CD14-positive monocyte (primary cell): Measurements from ENCODE around the gene CEP162. TPM values are rescaled to one million over a fixed set of nuclear protein-coding genes. Genes with fewer than 3 reads are reported as not detected.
"Not testable (repeated sequence)": the region's sequence is repeated elsewhere in the genome, so short reads cannot be mapped to it uniquely, and the experiment has no call there.

Source experiments
- DNase-seq, 3 donors: peaks; one replicate each; pipeline ENCODE4 v3.0.0-alpha.2; 2011 to 2022
- H2AFZ ChIP-seq: 2 replicates; pipeline ENCODE4 v1.6.0; 2012; ENCODE audit warnings: mild to moderate bottlenecking, low read depth, low read length, inconsistent platforms; ENCODE audit not compliant: insufficient read depth, poor library complexity, severe bottlenecking
- H3K27ac ChIP-seq, 2 donors: 1 replicate in 1 of 2; 2 replicates in 1 of 2; pipeline ENCODE4 v1.5.1; 2012 to 2013; ENCODE audit warnings: low read length in 2 of 2, control low read depth in 1 of 2, inconsistent platforms in 1 of 2, low read depth in 1 of 2, mild to moderate bottlenecking in 1 of 2
- H3K27me3 ChIP-seq, 2 donors: one replicate each; pipeline versions ENCODE4 v1.6.0 to v1.6.1; 2011 to 2013; ENCODE audit warnings: low read length in 2 of 2; ENCODE audit not compliant: control insufficient read depth in 2 of 2, insufficient read depth in 2 of 2
- H3K36me3 ChIP-seq, 2 donors: replicated peaks in 1 of 2; 1 replicate in 1 of 2; 2 replicates in 1 of 2; pipeline versions ENCODE4 v1.5.1 to v1.6.1; 2012 to 2013; ENCODE audit warnings: low read length in 2 of 2, control low read depth in 1 of 2, inconsistent platforms in 1 of 2, mild to moderate bottlenecking in 1 of 2; ENCODE audit not compliant: insufficient read depth in 2 of 2, control insufficient read depth in 1 of 2
- H3K4me1 ChIP-seq, 2 donors: 1 replicate in 1 of 2; 2 replicates in 1 of 2; pipeline versions ENCODE4 v1.5.1 to v1.6.1; 2012 to 2013; ENCODE audit warnings: low read length in 2 of 2, control low read depth in 1 of 2, inconsistent platforms in 1 of 2, mild to moderate bottlenecking in 1 of 2, moderate library complexity in 1 of 2; ENCODE audit not compliant: insufficient read depth in 2 of 2, control insufficient read depth in 1 of 2
- H3K4me2 ChIP-seq: replicated peaks from 2 replicates; pipeline ENCODE3; 2012; ENCODE audit warnings: low read length, moderate library complexity, mild to moderate bottlenecking; ENCODE audit not compliant: poor library complexity, severe bottlenecking; ENCODE audit errors: extremely low read depth
- H3K4me3 ChIP-seq, 3 experiments: fragments of 200-600 bp in 1 of 3; sonication (generic) in 1 of 3; replicated peaks in 1 of 3; 1 replicate in 2 of 3; 2 replicates in 1 of 3; pipeline ENCODE4 v1.5.1; 2011 to 2013; ENCODE audit warnings: low read length in 3 of 3, mild to moderate bottlenecking in 3 of 3, control low read depth in 2 of 3, low read depth in 2 of 3, inconsistent platforms in 1 of 3, moderate library complexity in 1 of 3
- H3K79me2 ChIP-seq: 2 replicates; pipeline ENCODE4 v1.6.0; 2012; ENCODE audit warnings: mild to moderate bottlenecking, control low read depth, inconsistent platforms, low read length, moderate library complexity; ENCODE audit not compliant: insufficient read depth
- H3K9ac ChIP-seq: 2 replicates; pipeline ENCODE4 v1.6.0; 2017; ENCODE audit warnings: low read length, mild to moderate bottlenecking; ENCODE audit not compliant: insufficient read depth, poor library complexity, severe bottlenecking
- H3K9me3 ChIP-seq, 2 donors: replicated peaks in 1 of 2; 1 replicate in 1 of 2; 2 replicates in 1 of 2; pipeline versions ENCODE4 v1.5.1 to v1.6.1; 2012 to 2013; ENCODE audit warnings: low read length in 2 of 2, control low read depth in 1 of 2; ENCODE audit not compliant: control insufficient read depth in 1 of 2, insufficient read depth in 1 of 2
- H4K20me1 ChIP-seq: 2 replicates; pipeline ENCODE4 v1.6.0; 2012; ENCODE audit warnings: mild to moderate bottlenecking, low read length, control low read depth, moderate library complexity; ENCODE audit not compliant: insufficient read depth
- H3K27ac Mint-ChIP-seq, 7 donors: one replicate each; pipeline ENCODE4 v1.8.0; 2020; ENCODE audit warnings: mild to moderate bottlenecking in 7 of 7, mixed read lengths in 7 of 7, moderate library complexity in 6 of 7, inconsistent platforms in 2 of 7
- H3K27me3 Mint-ChIP-seq, 3 donors: one replicate each; pipeline ENCODE4 v1.8.0; 2021 to 2022; ENCODE audit warnings: low read depth in 3 of 3, mild to moderate bottlenecking in 3 of 3, mixed read lengths in 3 of 3, moderate library complexity in 3 of 3, inconsistent platforms in 1 of 3
- H3K36me3 Mint-ChIP-seq, 2 donors: one replicate each; pipeline ENCODE4 v1.8.0; 2020; ENCODE audit warnings: mixed read lengths in 2 of 2, inconsistent platforms in 1 of 2, mild to moderate bottlenecking in 1 of 2
- H3K4me1 Mint-ChIP-seq: one replicate; pipeline ENCODE4 v1.8.0; 2020; ENCODE audit warnings: mild to moderate bottlenecking, mixed read lengths
- H3K4me3 Mint-ChIP-seq, 2 donors: one replicate each; pipeline ENCODE4 v1.8.0; 2020; ENCODE audit warnings: mild to moderate bottlenecking in 2 of 2, mixed read lengths in 2 of 2, moderate library complexity in 1 of 2
- H3K9me3 Mint-ChIP-seq, 7 donors: one replicate each; pipeline ENCODE4 v1.8.0; 2020 to 2022; ENCODE audit warnings: mixed read lengths in 7 of 7, mild to moderate bottlenecking in 6 of 7, moderate library complexity in 6 of 7, inconsistent platforms in 2 of 7
- CTCF ChIP-seq: fragments of 200-600 bp; IDR thresholded peaks from one replicate; pipeline ENCODE4 v1.8.0; 2022; ENCODE audit warnings: antibody characterized with exemption, mild to moderate bottlenecking
- WGBS: methylation state at CpG from one replicate; pipeline ENCODE4 v1.1.5; 2013; ENCODE audit warnings: missing lambda C conversion rate; ENCODE audit not compliant: insufficient coverage; 5-methylcytosine and 5-hydroxymethylcytosine counted together
- intact Hi-C, 2 donors: fragments of 100-400 bp; cut with micrococcal nuclease; formaldehyde crosslinking; loops; one replicate each; pipeline versions ENCODE4 v1.15.0 to v1.15.1; 2023
- polyA plus RNA-seq, 3 donors: library from polyadenylated mRNA; depleted of rRNA in 1 of 3; unstranded in 2 of 3; stranded (reverse) in 1 of 3; fragments of 300-500 nt in 2 of 3; fragments of >200 nt in 1 of 3; fragmentation: Illumina TruSeq in 2 of 3; gene quantifications; 1 replicate in 2 of 3; 2 replicates in 1 of 3; pipeline ENCODE4 v1.2.3, GENCODE V29; 2012 to 2021

Gene CEP162
- polyA plus RNA-seq, 3 donors = 1.5 to 2.7 (median 1.6) TPM

DNA sequence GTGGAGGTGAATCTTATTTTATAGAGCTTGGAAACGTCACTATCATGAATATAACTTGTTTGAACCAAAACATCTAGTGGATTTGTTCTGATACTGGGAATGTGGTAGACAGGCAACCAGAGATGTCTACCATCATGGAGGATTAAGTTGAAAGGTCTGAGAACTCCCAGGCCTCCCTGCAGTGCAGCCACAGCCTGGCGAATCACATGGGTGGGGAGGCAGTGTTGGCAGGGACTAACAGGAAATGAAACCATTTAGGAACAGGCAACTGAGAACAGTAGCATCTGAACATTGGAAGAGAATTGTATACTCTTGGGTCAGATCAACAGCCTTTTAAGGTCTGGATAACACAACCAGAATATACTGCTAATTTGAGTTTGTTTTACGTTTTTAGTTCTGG lies 22.3 kb upstream of the CEP162 start:
- H3K27ac Mint-ChIP-seq = no peak overlapping the region
- 33% methylated on average over 1 of the region's 3 CpGs for WGBS

DNA sequence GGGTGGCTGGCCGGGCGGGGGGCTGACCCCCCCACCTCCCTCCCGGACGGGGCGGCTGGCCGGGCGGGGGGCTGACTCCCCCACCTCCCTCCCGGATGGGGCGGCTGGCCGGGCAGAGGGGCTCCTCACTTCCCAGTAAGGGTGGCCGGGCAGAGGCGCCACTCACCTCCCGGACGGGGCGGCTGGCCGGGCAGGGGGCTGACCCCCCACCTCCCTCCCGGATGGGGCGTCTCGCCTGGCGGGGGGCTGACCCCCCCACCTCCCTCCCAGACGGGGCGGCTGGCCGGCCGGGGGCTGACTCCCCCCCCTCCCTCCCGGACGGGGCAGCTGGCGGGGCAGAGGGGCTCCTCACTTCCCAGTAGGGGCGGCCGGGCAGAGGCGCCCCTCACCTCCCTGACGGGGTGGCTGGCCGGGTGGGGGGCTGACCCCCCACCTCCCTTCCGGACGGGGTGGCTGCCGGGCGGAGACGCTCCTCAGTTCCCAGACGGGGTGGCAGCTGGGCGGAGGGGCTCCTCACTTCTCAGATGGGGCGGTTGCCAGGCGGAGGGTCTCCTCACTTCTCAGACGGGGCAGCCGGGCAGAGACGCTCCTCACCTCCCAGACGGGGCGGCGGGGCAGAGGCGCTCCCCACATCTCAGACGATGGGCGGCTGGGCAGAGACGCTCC lies 17.1 kb upstream of the CEP162 start:
- H3K27ac Mint-ChIP-seq, H3K4me3 Mint-ChIP-seq, DNase-seq, H3K4me2 ChIP-seq, H3K4me1 ChIP-seq, H3K36me3 Mint-ChIP-seq, H3K9ac ChIP-seq, H3K9me3 ChIP-seq, H3K9me3 Mint-ChIP-seq, H3K4me3 ChIP-seq, H3K4me1 Mint-ChIP-seq, H3K36me3 ChIP-seq, H2AFZ ChIP-seq, H3K27me3 Mint-ChIP-seq, H3K27me3 ChIP-seq, H3K79me2 ChIP-seq, H3K27ac ChIP-seq, intact Hi-C loops, H4K20me1 ChIP-seq: not testable (repeated sequence)
- 98% methylated on average over 12 of the region's 51 CpGs for WGBS

More for the DNA sequence above, 22.3 kb upstream of the CEP162 start:
- Mint-ChIP-seq H3K4me1 (peaks cover 4% of the 10 kb centered on the region), H3K4me3 (no peak overlapping the region), H3K27me3 (peaks cover 0 to 7% (median 2%) of the 10 kb centered on the region in 3 donors), H3K36me3 (no peaks in the 10 kb centered on the region), H3K9me3 (peaks cover 0 to 5% (median 3%) of the 10 kb centered on the region in 7 donors)
- no peaks in the 10 kb centered on the region for H4K20me1 ChIP-seq
- H3K79me2 ChIP-seq = no peaks in the 10 kb centered on the region
- DNase-seq = no peak
- intact Hi-C loops = no loop called here
- no peak for TF ChIP-seq CTCF
- H3K27me3 ChIP-seq = no peaks in the 10 kb centered on the region
- H3K4me3 ChIP-seq = no peak overlapping the region
- no peak overlapping the region for H2AFZ ChIP-seq
- no peak overlapping the region for H3K4me2 ChIP-seq
- no peaks in the 10 kb centered on the region for H3K36me3 ChIP-seq
- H3K4me1 ChIP-seq = no peaks in the 10 kb centered on the region
- H3K27ac ChIP-seq = no peak overlapping the region
- H3K9me3 ChIP-seq = no peaks in the 10 kb centered on the region
- H3K9ac ChIP-seq = no peak overlapping the region
